ENCODE results near the gene TFPI2. TPM values are rescaled to one million over a fixed set of nuclear protein-coding genes. Genes with fewer than 3 reads are reported as not detected.

Gene TFPI2
- total RNA-seq, 1 experiment from 2014 or later: 6.1 TPM

GRCh38 chr7:93923296-93923695, 32.7 kb upstream of the TFPI2 start:
- CTCF ChIA-PET: no interaction called here
- intact Hi-C loops (cut with micrococcal nuclease; ENCODE audit: unreplicated experiment): no loop called here
- peak overlapping the region; percentile 57 for H3K4me3 ChIP-seq (ENCODE audit: low read depth, low read length, poor library complexity, severe bottlenecking)

GRCh38 chr7:93921607-93922566, 31.3 kb upstream of the TFPI2 start, which contains the start of gene GNG11:
TSS of gene GNG11 (plus strand) at chr7:93921735. CDS start at chr7:93922138, 403 bp downstream.
- Histone ChIP-seq H3K4me1 (ENCODE audit: insufficient read depth, low read length, poor library complexity, severe bottlenecking) (peaks cover 26% of the 10 kb centered on the region), H3K27ac (ENCODE audit: low read depth, low read length, poor library complexity, severe bottlenecking) (peak within 1 kb of the TSS; percentile 91), H3K36me3 (ENCODE audit: insufficient read depth, low read length, poor library complexity, severe bottlenecking) (peaks cover 3% of the 10 kb centered on the region), H3K4me3 (ENCODE audit: low read depth, low read length, poor library complexity, severe bottlenecking) (peak within 1 kb of the TSS; percentile 57), H3K27me3 (replicated peaks; ENCODE audit: insufficient read depth, low read depth, low read length, poor library complexity) (no peaks in the 10 kb centered on the region), H3K9me3 (ENCODE audit: low read depth, low read length, poor library complexity, severe bottlenecking) (no peaks in the 10 kb centered on the region)
- TF ChIP-seq EZH2 (IDR thresholded peaks at IDR 0.05; ENCODE audit: borderline replicate concordance, low read depth, low read length, poor library complexity, severe bottlenecking): no peak
- TF ChIP-seq, protein P1, sequence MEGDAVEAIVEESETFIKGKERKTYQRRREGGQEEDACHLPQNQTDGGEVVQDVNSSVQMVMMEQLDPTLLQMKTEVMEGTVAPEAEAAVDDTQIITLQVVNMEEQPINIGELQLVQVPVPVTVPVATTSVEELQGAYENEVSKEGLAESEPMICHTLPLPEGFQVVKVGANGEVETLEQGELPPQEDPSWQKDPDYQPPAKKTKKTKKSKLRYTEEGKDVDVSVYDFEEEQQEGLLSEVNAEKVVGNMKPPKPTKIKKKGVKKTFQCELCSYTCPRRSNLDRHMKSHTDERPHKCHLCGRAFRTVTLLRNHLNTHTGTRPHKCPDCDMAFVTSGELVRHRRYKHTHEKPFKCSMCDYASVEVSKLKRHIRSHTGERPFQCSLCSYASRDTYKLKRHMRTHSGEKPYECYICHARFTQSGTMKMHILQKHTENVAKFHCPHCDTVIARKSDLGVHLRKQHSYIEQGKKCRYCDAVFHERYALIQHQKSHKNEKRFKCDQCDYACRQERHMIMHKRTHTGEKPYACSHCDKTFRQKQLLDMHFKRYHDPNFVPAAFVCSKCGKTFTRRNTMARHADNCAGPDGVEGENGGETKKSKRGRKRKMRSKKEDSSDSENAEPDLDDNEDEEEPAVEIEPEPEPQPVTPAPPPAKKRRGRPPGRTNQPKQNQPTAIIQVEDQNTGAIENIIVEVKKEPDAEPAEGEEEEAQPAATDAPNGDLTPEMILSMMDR (conservative IDR thresholded peaks at IDR 0.05; ENCODE audit: low read depth, low read length): no peak
- DNase-seq (ENCODE audit: low spot score): peak; percentile 91
- no TSS peak for BruUV-seq (replicated peaks)
- intact Hi-C loops (cut with micrococcal nuclease; ENCODE audit: unreplicated experiment): no loop called here
- ChIA-PET POLR2A (ENCODE audit: low non-redundant PET) (interaction anchor here (0.6 kb wide), 1 partner anchor 43 kb away, joined by 3 read pairs; no protein-coding TSS in a partner anchor), CTCF (interaction anchor here (0.6 to 0.7 kb wide), 2 partner anchors 19 to 292 kb away, joined by 3 to 5 read pairs; no protein-coding TSS in a partner anchor)

More at GRCh38 chr7:93923296-93923695, 32.7 kb upstream of the TFPI2 start:
- peak overlapping the region; percentile 91 for H3K27ac ChIP-seq (ENCODE audit: low read depth, low read length, poor library complexity, severe bottlenecking)
- peaks cover 3% of the 10 kb centered on the region for H3K36me3 ChIP-seq (ENCODE audit: insufficient read depth, low read length, poor library complexity, severe bottlenecking)
- DNase-seq (ENCODE audit: low spot score): no peak
- POLR2A ChIA-PET (ENCODE audit: low non-redundant PET): no interaction called here
- H3K4me1 ChIP-seq (ENCODE audit: insufficient read depth, low read length, poor library complexity, severe bottlenecking): peaks cover 26% of the 10 kb centered on the region
- BruUV-seq (replicated peaks): no TSS peak
- H3K27me3 ChIP-seq (replicated peaks; ENCODE audit: insufficient read depth, low read depth, low read length, poor library complexity): no peaks in the 10 kb centered on the region
- no peaks in the 10 kb centered on the region for H3K9me3 ChIP-seq (ENCODE audit: low read depth, low read length, poor library complexity, severe bottlenecking)
- TF ChIP-seq EZH2 (IDR thresholded peaks at IDR 0.05; ENCODE audit: borderline replicate concordance, low read depth, low read length, poor library complexity, severe bottlenecking): no peak
- TF ChIP-seq, protein P1 (conservative IDR thresholded peaks at IDR 0.05; ENCODE audit: low read depth, low read length): no peak

DNA sequence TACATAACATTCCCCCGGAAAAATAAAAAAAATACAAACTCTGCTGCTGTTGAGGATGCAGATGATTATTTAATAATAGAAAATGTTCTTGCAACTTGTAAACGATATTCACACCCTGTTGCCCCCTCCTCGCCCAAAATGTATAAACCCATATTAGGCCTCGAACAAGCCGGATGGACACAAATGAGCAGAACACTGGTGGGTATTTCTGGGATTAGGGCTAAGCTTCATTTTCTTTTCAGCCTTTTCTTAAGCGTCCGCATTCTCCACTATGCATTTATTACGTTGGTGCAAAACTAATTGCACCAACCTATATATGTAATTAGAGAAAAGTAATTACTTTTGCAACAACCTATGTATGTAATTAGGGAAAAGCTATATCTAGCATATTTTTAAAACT, 30.6 kb upstream of the TFPI2 start:
- intact Hi-C loops (cut with micrococcal nuclease; ENCODE audit: unreplicated experiment): no loop called here
- Histone ChIP-seq H3K36me3 (ENCODE audit: insufficient read depth, low read length, poor library complexity, severe bottlenecking) (peaks cover 2% of the 10 kb centered on the region), H3K27me3 (replicated peaks; ENCODE audit: insufficient read depth, low read depth, low read length, poor library complexity) (no peaks in the 10 kb centered on the region), H3K9me3 (ENCODE audit: low read depth, low read length, poor library complexity, severe bottlenecking) (no peaks in the 10 kb centered on the region), H3K4me1 (ENCODE audit: insufficient read depth, low read length, poor library complexity, severe bottlenecking) (peaks cover 26% of the 10 kb centered on the region), H3K4me3 (ENCODE audit: low read depth, low read length, poor library complexity, severe bottlenecking) (peak overlapping the region; percentile 57), H3K27ac (ENCODE audit: low read depth, low read length, poor library complexity, severe bottlenecking) (peak overlapping the region; percentile 91)
- no TSS peak for BruUV-seq (replicated peaks)
- no peak for DNase-seq (ENCODE audit: low spot score)
- ChIA-PET POLR2A (ENCODE audit: low non-redundant PET) (no interaction called here), CTCF (interaction anchor here (0.6 to 0.7 kb wide), 2 partner anchors 18 to 293 kb away, joined by 3 to 5 read pairs; no protein-coding TSS in a partner anchor)
- TF ChIP-seq, protein P1 (conservative IDR thresholded peaks at IDR 0.05; ENCODE audit: low read depth, low read length): no peak
- TF ChIP-seq EZH2 (IDR thresholded peaks at IDR 0.05; ENCODE audit: borderline replicate concordance, low read depth, low read length, poor library complexity, severe bottlenecking): no peak

Measured in A673 (cell line).